Panc1 (cell line): ENCODE measurements around the gene THRB.

Experiments used
- POLR2AphosphoS5 ChIP-seq: IDR thresholded peaks from 2 replicates; pipeline ENCODE4 v1.6.1; 2012; ENCODE audit warnings: mild to moderate bottlenecking, low read depth, low read length, moderate library complexity
- TF ChIP-seq, protein P1 (sequence below): fragments of 450-650 bp; IDR thresholded peaks from 2 replicates; pipeline ENCODE4 v1.5.1; 2017; ENCODE audit warnings: mild to moderate bottlenecking
- TF ChIP-seq, protein P2 (sequence below), 2 experiments: IDR thresholded peaks; 2 replicates each; pipeline ENCODE4 v1.6.1; 2011 to 2012; ENCODE audit warnings: low read depth in 2 of 2, control low read depth in 1 of 2, low read length in 1 of 2, mild to moderate bottlenecking in 1 of 2, moderate library complexity in 1 of 2; ENCODE audit not compliant: insufficient read depth in 1 of 2

DNA sequence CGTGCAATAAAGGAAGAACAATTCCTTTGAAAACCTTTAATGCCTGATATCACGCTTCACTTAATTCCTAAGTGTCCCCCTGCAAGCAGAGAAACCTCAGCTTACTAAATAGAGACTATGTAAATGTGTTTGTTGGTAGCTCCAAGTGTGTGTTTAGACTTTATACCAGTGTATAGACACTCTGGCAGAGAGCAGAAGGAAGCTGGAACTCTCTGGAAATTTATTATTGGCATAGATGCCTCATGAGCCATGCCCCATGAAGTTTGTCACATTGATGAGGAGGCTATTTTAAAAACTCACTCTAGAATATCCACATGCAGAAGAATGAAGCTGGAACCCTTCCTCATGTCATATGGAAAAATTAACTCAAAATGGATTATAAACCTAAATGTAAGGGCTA is 99.9 kb downstream of the THRB start:
- TF ChIP-seq, protein P1, sequence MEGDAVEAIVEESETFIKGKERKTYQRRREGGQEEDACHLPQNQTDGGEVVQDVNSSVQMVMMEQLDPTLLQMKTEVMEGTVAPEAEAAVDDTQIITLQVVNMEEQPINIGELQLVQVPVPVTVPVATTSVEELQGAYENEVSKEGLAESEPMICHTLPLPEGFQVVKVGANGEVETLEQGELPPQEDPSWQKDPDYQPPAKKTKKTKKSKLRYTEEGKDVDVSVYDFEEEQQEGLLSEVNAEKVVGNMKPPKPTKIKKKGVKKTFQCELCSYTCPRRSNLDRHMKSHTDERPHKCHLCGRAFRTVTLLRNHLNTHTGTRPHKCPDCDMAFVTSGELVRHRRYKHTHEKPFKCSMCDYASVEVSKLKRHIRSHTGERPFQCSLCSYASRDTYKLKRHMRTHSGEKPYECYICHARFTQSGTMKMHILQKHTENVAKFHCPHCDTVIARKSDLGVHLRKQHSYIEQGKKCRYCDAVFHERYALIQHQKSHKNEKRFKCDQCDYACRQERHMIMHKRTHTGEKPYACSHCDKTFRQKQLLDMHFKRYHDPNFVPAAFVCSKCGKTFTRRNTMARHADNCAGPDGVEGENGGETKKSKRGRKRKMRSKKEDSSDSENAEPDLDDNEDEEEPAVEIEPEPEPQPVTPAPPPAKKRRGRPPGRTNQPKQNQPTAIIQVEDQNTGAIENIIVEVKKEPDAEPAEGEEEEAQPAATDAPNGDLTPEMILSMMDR, result no peak
- no peak for TF ChIP-seq POLR2AphosphoS5
- TF ChIP-seq, protein P2, sequence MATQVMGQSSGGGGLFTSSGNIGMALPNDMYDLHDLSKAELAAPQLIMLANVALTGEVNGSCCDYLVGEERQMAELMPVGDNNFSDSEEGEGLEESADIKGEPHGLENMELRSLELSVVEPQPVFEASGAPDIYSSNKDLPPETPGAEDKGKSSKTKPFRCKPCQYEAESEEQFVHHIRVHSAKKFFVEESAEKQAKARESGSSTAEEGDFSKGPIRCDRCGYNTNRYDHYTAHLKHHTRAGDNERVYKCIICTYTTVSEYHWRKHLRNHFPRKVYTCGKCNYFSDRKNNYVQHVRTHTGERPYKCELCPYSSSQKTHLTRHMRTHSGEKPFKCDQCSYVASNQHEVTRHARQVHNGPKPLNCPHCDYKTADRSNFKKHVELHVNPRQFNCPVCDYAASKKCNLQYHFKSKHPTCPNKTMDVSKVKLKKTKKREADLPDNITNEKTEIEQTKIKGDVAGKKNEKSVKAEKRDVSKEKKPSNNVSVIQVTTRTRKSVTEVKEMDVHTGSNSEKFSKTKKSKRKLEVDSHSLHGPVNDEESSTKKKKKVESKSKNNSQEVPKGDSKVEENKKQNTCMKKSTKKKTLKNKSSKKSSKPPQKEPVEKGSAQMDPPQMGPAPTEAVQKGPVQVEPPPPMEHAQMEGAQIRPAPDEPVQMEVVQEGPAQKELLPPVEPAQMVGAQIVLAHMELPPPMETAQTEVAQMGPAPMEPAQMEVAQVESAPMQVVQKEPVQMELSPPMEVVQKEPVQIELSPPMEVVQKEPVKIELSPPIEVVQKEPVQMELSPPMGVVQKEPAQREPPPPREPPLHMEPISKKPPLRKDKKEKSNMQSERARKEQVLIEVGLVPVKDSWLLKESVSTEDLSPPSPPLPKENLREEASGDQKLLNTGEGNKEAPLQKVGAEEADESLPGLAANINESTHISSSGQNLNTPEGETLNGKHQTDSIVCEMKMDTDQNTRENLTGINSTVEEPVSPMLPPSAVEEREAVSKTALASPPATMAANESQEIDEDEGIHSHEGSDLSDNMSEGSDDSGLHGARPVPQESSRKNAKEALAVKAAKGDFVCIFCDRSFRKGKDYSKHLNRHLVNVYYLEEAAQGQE (IDR thresholded peaks at IDR 0.05; ENCODE audit: insufficient read depth in 1 of 2, low read depth in 2 of 2, low read length in 1 of 2), result no peak
